CD4-positive, alpha-beta T cell treated with Interleukin-15 for 4 hours (primary cell): ENCODE measurements around the gene TRAM1L1.

Experiments
- DNase-seq: peaks from one replicate; pipeline ENCODE4 v3.0.0-alpha.2; 2020; ENCODE audit warnings: low spot score

TRAM1L1 gene

GRCh38 chr4:117084866-117085701 lies at the start of gene TRAM1L1:
Gene TRAM1L1 (minus strand): TSS chr4:117085576. CDS start chr4:117085393, 183 bp downstream.
- DNase-seq = no peak

- DNase-seq = no peak
Observed at GRCh38 chr4:117134386-117134785, 49.0 kb upstream of the TRAM1L1 start.

- DNase-seq = no peak
Observed at GRCh38 chr4:117096886-117097285, 11.5 kb upstream of the TRAM1L1 start.

- no peak for DNase-seq
Observed at GRCh38 chr4:117096462-117096861, 11.1 kb upstream of the TRAM1L1 start.

- DNase-seq = no peak
Observed at GRCh38 chr4:117093571-117093970, 8.2 kb upstream of the TRAM1L1 start.

- no peak for DNase-seq
Observed at GRCh38 chr4:117077760-117078159, 7.6 kb downstream of the TRAM1L1 start.

- no peak for DNase-seq
Observed at GRCh38 chr4:117068120-117068519, 17.3 kb downstream of the TRAM1L1 start.

- no peak for DNase-seq
Observed at GRCh38 chr4:117063961-117064696, 21.2 kb downstream of the TRAM1L1 start.

- no peak for DNase-seq
Observed at GRCh38 chr4:117042962-117043361, 42.4 kb downstream of the TRAM1L1 start.
